BJ (cell line): ENCODE results near the gene NFIA. TPM values are rescaled to one million over a fixed set of nuclear protein-coding genes. Genes with fewer than 3 reads are reported as not detected.

ENCODE experiments used
- CTCF ChIA-PET: fragments of 350-600 bp; formaldehyde crosslinking; extraction: SDS; loops from one replicate; lab custom pipeline; 2021; ENCODE audit warnings: antibody characterized with exemption, inconsistent platforms; lab: Yijun Ruan, JAX
- POLR2A ChIA-PET: fragments of 300-600 bp; sonication (Branson Sonifier 250); formaldehyde crosslinking; extraction: SDS; loops from one replicate; lab custom pipeline; 2021; ENCODE audit warnings: antibody characterized with exemption; lab: Charles Lee
- DNase-seq: peaks from one replicate; pipeline ENCODE4 v3.0.0-alpha.2; 2011; ENCODE audit warnings: low read depth
- H3K27me3 ChIP-seq: 2 replicates; pipeline ENCODE4 v1.6.0; 2011; ENCODE audit warnings: low read length; ENCODE audit not compliant: control insufficient read depth, insufficient read depth
- H3K36me3 ChIP-seq: 2 replicates; pipeline ENCODE4 v1.5.1; 2011; ENCODE audit warnings: low read length; ENCODE audit not compliant: control insufficient read depth, insufficient read depth
- H3K4me3 ChIP-seq: 2 replicates; pipeline ENCODE4 v1.5.1; 2011; ENCODE audit warnings: low read depth, mild to moderate bottlenecking, control low read depth, low read length
- CTCF ChIP-seq: IDR thresholded peaks from 2 replicates; pipeline ENCODE4 v1.5.1; 2011; ENCODE audit warnings: low read depth, mild to moderate bottlenecking, control low read depth, inconsistent platforms, low read length, moderate library complexity; ENCODE audit not compliant: insufficient read depth
- polyA plus RNA-seq: library from polyadenylated mRNA; depleted of rRNA; stranded (reverse); fragments of >200 nt; gene quantifications from 2 replicates; pipeline ENCODE4 v1.2.3, GENCODE V29; 2011

The NFIA gene
- polyA plus RNA-seq, 1 experiment, result 4.5 TPM

- CTCF ChIA-PET, result no interaction called here
Observed at GRCh38 chr1:61287734-61288133, 205.4 kb downstream of the NFIA start.

GRCh38 chr1:61289232-61290098, 207.1 kb downstream of the NFIA start:
- Histone ChIP-seq H3K36me3 (no peaks in the 10 kb centered on the region), H3K4me3 (no peak overlapping the region), H3K27me3 (no peaks in the 10 kb centered on the region)
- ChIA-PET POLR2A (no interaction called here), CTCF (no interaction called here)
- no peak for DNase-seq
- TF ChIP-seq CTCF, result no peak

More at GRCh38 chr1:61287734-61288133, 205.4 kb downstream of the NFIA start:
- DNase-seq, result peak; percentile 9
- no peak for TF ChIP-seq CTCF
- POLR2A ChIA-PET, result no interaction called here
- Histone ChIP-seq H3K4me3 (no peak overlapping the region), H3K27me3 (no peaks in the 10 kb centered on the region), H3K36me3 (no peaks in the 10 kb centered on the region)

GRCh38 chr1:61290525-61290924, 208.2 kb downstream of the NFIA start:
- CTCF ChIA-PET, result no interaction called here
- no peaks in the 10 kb centered on the region for H3K27me3 ChIP-seq
- POLR2A ChIA-PET, result no interaction called here

GRCh38 chr1:61293197-61293596, 210.8 kb downstream of the NFIA start:
- TF ChIP-seq CTCF, result no peak
- no peak for DNase-seq
- Histone ChIP-seq H3K27me3 (no peaks in the 10 kb centered on the region), H3K36me3 (no peaks in the 10 kb centered on the region), H3K4me3 (no peak overlapping the region)
- POLR2A ChIA-PET, result no interaction called here
- CTCF ChIA-PET, result no interaction called here

More at GRCh38 chr1:61290525-61290924, 208.2 kb downstream of the NFIA start:
- no peak for TF ChIP-seq CTCF
- H3K36me3 ChIP-seq, result no peaks in the 10 kb centered on the region
- no peak for DNase-seq
- no peak overlapping the region for H3K4me3 ChIP-seq

- POLR2A ChIA-PET, result no interaction called here
- Histone ChIP-seq H3K36me3 (no peaks in the 10 kb centered on the region), H3K27me3 (no peaks in the 10 kb centered on the region), H3K4me3 (no peak overlapping the region)
- CTCF ChIA-PET, result interaction anchor here (1.3 kb wide), 1 partner anchor 14 kb away, joined by 4 read pairs; no protein-coding TSS in a partner anchor
- TF ChIP-seq CTCF, result no peak
- DNase-seq, result no peak
Observed at GRCh38 chr1:61293986-61294504, 211.7 kb downstream of the NFIA start.
